HCT116 (cell line): ENCODE results near the gene NUDT4. TPM values are rescaled to one million over a fixed set of nuclear protein-coding genes. Genes with fewer than 3 reads are reported as not detected.

Experiments used
- ATAC-seq: fragments of 200-7000 bp; cut with Tn5 transposase; 2 replicates; pipeline ENCODE4 v1.9.1; 2020; ENCODE audit warnings: mild to moderate bottlenecking, moderate library complexity
- BruUV-seq: library from RNA; stranded (reverse); fragments of 400-500 nt; replicated peaks from 2 replicates; lab custom pipeline; 2021; lab: Mats Ljungman, UMichigan
- CTCF ChIA-PET: fragments of 300-600 bp; sonication (Branson Sonifier 250); formaldehyde crosslinking; loops from one replicate; lab custom pipeline; 2021; ENCODE audit warnings: antibody characterized with exemption; lab: Charles Lee
- POLR2A ChIA-PET: fragments of 300-600, 350-600 bp; sonication (Branson Sonifier 250); formaldehyde crosslinking; loops from one replicate; lab custom pipeline; 2021; ENCODE audit warnings: antibody characterized with exemption; lab: Charles Lee
- RAD21 ChIA-PET, 2 experiments: fragments of 300-600 bp; sonication (Branson Sonifier 250); formaldehyde crosslinking; loops; one replicate each; lab custom pipeline; 2023; ENCODE audit warnings: low total read pairs in 2 of 2; ENCODE audit not compliant: uncharacterized antibody in 2 of 2, unreplicated experiment in 2 of 2, low non-redundant PET in 1 of 2; lab: Charles Lee
- DNase-seq: peaks from one replicate; pipeline ENCODE4 v3.0.0-alpha.2; 2010; ENCODE audit warnings: low read depth, low spot score
- H2AFZ ChIP-seq: fragments of 200-600 bp; shearing (Covaris generic), sonication (generic); 2 replicates; pipeline ENCODE4 v1.6.1; 2017; ENCODE audit warnings: low read depth, mixed run types, mixed read lengths, antibody characterized with exemption, low read length; ENCODE audit not compliant: poor library complexity, severe bottlenecking
- H3K27ac ChIP-seq: 2 replicates; pipeline ENCODE4 v1.5.1; 2012; ENCODE audit warnings: low read depth, low read length
- H3K27me3 ChIP-seq: fragments of 200-600 bp; sonication (generic); 2 replicates; pipeline ENCODE4 v1.6.1; 2016; ENCODE audit warnings: mixed run types, low read length, mixed read lengths; ENCODE audit not compliant: insufficient read depth
- H3K36me3 ChIP-seq, 2 experiments: fragments of 200-500 bp in 1 of 2; fragments of 200-600 bp in 1 of 2; sonication (Bioruptor generic) in 1 of 2; sonication (generic) in 1 of 2; 2 replicates each; pipeline versions ENCODE4 v1.5.1 to v1.6.1; 2014 to 2016; ENCODE audit warnings: low read length in 2 of 2, inconsistent platforms in 1 of 2, mixed read lengths in 1 of 2, mixed run types in 1 of 2; ENCODE audit not compliant: insufficient read depth in 2 of 2, control insufficient read depth in 1 of 2
- H3K4me1 ChIP-seq, 2 experiments: fragments of 200-600 bp in 1 of 2; sonication (generic) in 1 of 2; 2 replicates each; pipeline versions ENCODE4 v1.5.1 to v1.6.1; 2012 to 2017; ENCODE audit warnings: low read length in 2 of 2, inconsistent platforms in 1 of 2, mild to moderate bottlenecking in 1 of 2, mixed read lengths in 1 of 2, mixed run types in 1 of 2, moderate library complexity in 1 of 2; ENCODE audit not compliant: insufficient read depth in 2 of 2, control insufficient read depth in 1 of 2
- H3K4me2 ChIP-seq: fragments of 200-600 bp; sonication (generic); 2 replicates; pipeline ENCODE4 v1.6.1; 2017; ENCODE audit warnings: mixed run types, low read length, mixed read lengths
- H3K4me3 ChIP-seq, 2 experiments: fragments of 200-600 bp in 1 of 2; sonication (generic) in 1 of 2; replicated peaks in 1 of 2; 2 replicates each; pipeline ENCODE4 v1.5.1; 2011 to 2016; ENCODE audit warnings: low read length in 2 of 2, control low read depth in 1 of 2, low read depth in 1 of 2, mild to moderate bottlenecking in 1 of 2, mixed read lengths in 1 of 2, mixed run types in 1 of 2
- H3K79me2 ChIP-seq: fragments of 200-600 bp; sonication (generic); 2 replicates; pipeline ENCODE4 v1.6.1; 2017; ENCODE audit warnings: mild to moderate bottlenecking, mixed run types, low read length, moderate library complexity, mixed read lengths; ENCODE audit not compliant: insufficient read depth
- H3K9ac ChIP-seq: fragments of 200-600 bp; sonication (generic); 2 replicates; pipeline ENCODE4 v1.6.1; 2016; ENCODE audit warnings: low read length, mixed read lengths
- H3K9me2 ChIP-seq: fragments of 200-600 bp; sonication (generic), shearing (Covaris generic); 2 replicates; pipeline ENCODE4 v1.6.1; 2017; ENCODE audit warnings: mixed run types, mild to moderate bottlenecking, moderate library complexity; ENCODE audit not compliant: insufficient read depth
- H3K9me3 ChIP-seq, 2 experiments: fragments of 200-500 bp in 1 of 2; fragments of 200-600 bp in 1 of 2; sonication (Bioruptor generic) in 1 of 2; sonication (generic) in 1 of 2; 2 replicates each; pipeline ENCODE4 v1.6.1; 2014 to 2017; ENCODE audit warnings: low read length in 2 of 2, mixed read lengths in 2 of 2, inconsistent platforms in 1 of 2, low read depth in 1 of 2, mild to moderate bottlenecking in 1 of 2, mixed run types in 1 of 2, moderate library complexity in 1 of 2; ENCODE audit not compliant: control insufficient read depth in 1 of 2, insufficient read depth in 1 of 2
- H4K20me1 ChIP-seq: fragments of 200-600 bp; sonication (generic), shearing (Covaris generic); 2 replicates; pipeline ENCODE4 v1.6.1; 2017; ENCODE audit warnings: mixed run types, mild to moderate bottlenecking, moderate library complexity; ENCODE audit not compliant: insufficient read depth
- ATF3 ChIP-seq: IDR thresholded peaks from 2 replicates; pipeline ENCODE4 v1.6.1; 2012
- CBX3 ChIP-seq: IDR thresholded peaks from 2 replicates; pipeline ENCODE4 v1.6.1; 2012; ENCODE audit warnings: low read depth
- EGR1 ChIP-seq: IDR thresholded peaks from 2 replicates; pipeline ENCODE4 v1.6.1; 2012; ENCODE audit warnings: low read depth
- ELF1 ChIP-seq: IDR thresholded peaks from 2 replicates; pipeline ENCODE4 v1.6.1; 2012; ENCODE audit warnings: low read depth, borderline replicate concordance
- EZH2phosphoT487 ChIP-seq: fragments of 200-600 bp; IDR thresholded peaks from 2 replicates; pipeline ENCODE4 v1.6.1; 2018; ENCODE audit warnings: antibody characterized with exemption, borderline replicate concordance
- RAD21 ChIP-seq: IDR thresholded peaks from 2 replicates; pipeline ENCODE4 v1.6.1; 2012; ENCODE audit warnings: low read depth, mild to moderate bottlenecking
- REST ChIP-seq: IDR thresholded peaks from 2 replicates; pipeline ENCODE4 v1.6.1; 2012; ENCODE audit warnings: low read depth
- SRF ChIP-seq: IDR thresholded peaks from 2 replicates; pipeline ENCODE4 v1.6.1; 2012; ENCODE audit warnings: low read depth
- TCF7L2 ChIP-seq: IDR thresholded peaks from 2 replicates; pipeline ENCODE4 v1.7.0; 2011; ENCODE audit warnings: borderline replicate concordance, inconsistent platforms; ENCODE audit not compliant: insufficient read depth, insufficient read length; ENCODE audit errors: extremely low read depth
- YY1 ChIP-seq: IDR thresholded peaks from 2 replicates; pipeline ENCODE4 v1.6.1; 2011; ENCODE audit warnings: low read length, low read depth, moderate library complexity, mild to moderate bottlenecking; ENCODE audit not compliant: insufficient replicate concordance; ENCODE audit errors: extremely low read depth
- ZFX ChIP-seq: fragments of 450-650 bp; IDR thresholded peaks from 2 replicates; pipeline ENCODE4 v1.6.1; 2017
- ZNF274 ChIP-seq: fragments of 200-500 bp; sonication (Bioruptor generic); IDR thresholded peaks from 2 replicates; pipeline ENCODE4 v1.6.1; 2014; ENCODE audit warnings: mild to moderate bottlenecking, low read depth, low read length, inconsistent platforms
- intact Hi-C: fragments of 100-400 bp; cut with micrococcal nuclease; formaldehyde crosslinking; loops from 2 replicates; pipeline ENCODE4 v1.10.0; 2022
- total RNA-seq: library from RNA; stranded (reverse); gene quantifications from one replicate; pipeline ENCODE4 v1.2.1, GENCODE V29; 2021; ENCODE audit not compliant: unreplicated experiment
- TF ChIP-seq, protein P1 (sequence below): IDR thresholded peaks from 2 replicates; pipeline ENCODE4 v1.6.1; 2012
- TF ChIP-seq, protein P2 (sequence below): IDR thresholded peaks from 2 replicates; pipeline ENCODE4 v1.6.1; 2011; ENCODE audit warnings: mild to moderate bottlenecking, low read length, moderate library complexity; ENCODE audit not compliant: insufficient replicate concordance; ENCODE audit errors: extremely low read depth

The NUDT4 gene
- total RNA-seq, 1 experiment from 2014 or later: 41.2 TPM

GRCh38 chr12:93335603-93336162 is 42.0 kb upstream of the NUDT4 start:
- CTCF ChIA-PET: no interaction called here
- ATAC-seq: no peak
- Histone ChIP-seq H3K79me2 (no peaks in the 10 kb centered on the region), H3K27ac (no peak overlapping the region), H3K27me3 (no peaks in the 10 kb centered on the region), H3K4me2 (peak overlapping the region; percentile 32; the same call in 1 of the 2 replicates), H3K9me2 (no peaks in the 10 kb centered on the region), H3K4me1 (no peaks in the 10 kb centered on the region; a peak in 1 of 4 replicates), H3K9ac (no peak overlapping the region), H2AFZ (no peak overlapping the region), H3K36me3 (no peaks in the 10 kb centered on the region), H4K20me1 (no peaks in the 10 kb centered on the region), H3K4me3 (no peak overlapping the region), H3K9me3 (no peaks in the 10 kb centered on the region)
- RAD21 ChIA-PET: interaction anchor here in 1 of 2 experiments (0.7 kb wide), 1 partner anchor 55 kb away, joined by 3 read pairs; no protein-coding TSS in a partner anchor
- no peak for DNase-seq
- POLR2A ChIA-PET: no interaction called here
- intact Hi-C loops: no loop called here
- no peak for TF ChIP-seq ELF1
- no peak for TF ChIP-seq TCF7L2
- TF ChIP-seq YY1: no peak
- BruUV-seq: no TSS peak

GRCh38 chr12:93336291-93336741 is 41.4 kb upstream of the NUDT4 start:
- Histone ChIP-seq H2AFZ (no peak overlapping the region), H4K20me1 (no peaks in the 10 kb centered on the region), H3K36me3 (no peaks in the 10 kb centered on the region), H3K4me2 (peak overlapping the region; percentile 32), H3K27me3 (no peaks in the 10 kb centered on the region), H3K4me1 (no peaks in the 10 kb centered on the region; a peak in 1 of 4 replicates), H3K9ac (no peak overlapping the region), H3K9me3 (no peaks in the 10 kb centered on the region), H3K27ac (no peak overlapping the region), H3K79me2 (no peaks in the 10 kb centered on the region), H3K9me2 (no peaks in the 10 kb centered on the region), H3K4me3 (no peak overlapping the region)
- no peak for DNase-seq
- POLR2A ChIA-PET: no interaction called here
- intact Hi-C loops: no loop called here
- CTCF ChIA-PET: no interaction called here
- no TSS peak for BruUV-seq
- no peak; the same call in 1 of the 2 replicates for ATAC-seq
- RAD21 ChIA-PET: no interaction called here
- TF ChIP-seq ELF1 (no peak), SRF (no peak), CBX3 (no peak), ZNF274 (no peak), ATF3 (no peak), ZFX (no peak), EGR1 (no peak), REST (no peak), EZH2phosphoT487 (no peak), RAD21 (no peak)
- TF ChIP-seq, protein P1, sequence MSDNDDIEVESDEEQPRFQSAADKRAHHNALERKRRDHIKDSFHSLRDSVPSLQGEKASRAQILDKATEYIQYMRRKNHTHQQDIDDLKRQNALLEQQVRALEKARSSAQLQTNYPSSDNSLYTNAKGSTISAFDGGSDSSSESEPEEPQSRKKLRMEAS: no peak
- TF ChIP-seq, protein P2, sequence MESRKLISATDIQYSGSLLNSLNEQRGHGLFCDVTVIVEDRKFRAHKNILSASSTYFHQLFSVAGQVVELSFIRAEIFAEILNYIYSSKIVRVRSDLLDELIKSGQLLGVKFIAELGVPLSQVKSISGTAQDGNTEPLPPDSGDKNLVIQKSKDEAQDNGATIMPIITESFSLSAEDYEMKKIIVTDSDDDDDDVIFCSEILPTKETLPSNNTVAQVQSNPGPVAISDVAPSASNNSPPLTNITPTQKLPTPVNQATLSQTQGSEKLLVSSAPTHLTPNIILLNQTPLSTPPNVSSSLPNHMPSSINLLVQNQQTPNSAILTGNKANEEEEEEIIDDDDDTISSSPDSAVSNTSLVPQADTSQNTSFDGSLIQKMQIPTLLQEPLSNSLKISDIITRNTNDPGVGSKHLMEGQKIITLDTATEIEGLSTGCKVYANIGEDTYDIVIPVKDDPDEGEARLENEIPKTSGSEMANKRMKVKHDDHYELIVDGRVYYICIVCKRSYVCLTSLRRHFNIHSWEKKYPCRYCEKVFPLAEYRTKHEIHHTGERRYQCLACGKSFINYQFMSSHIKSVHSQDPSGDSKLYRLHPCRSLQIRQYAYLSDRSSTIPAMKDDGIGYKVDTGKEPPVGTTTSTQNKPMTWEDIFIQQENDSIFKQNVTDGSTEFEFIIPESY: no peak
